Fibroblast of lung (primary cell): ENCODE measurements around the gene COLEC12.

Experiments used
- CTCF ChIP-seq, 2 donors: IDR thresholded peaks in 1 of 2; conservative IDR thresholded peaks in 1 of 2; 1 replicate in 1 of 2; 2 replicates in 1 of 2; pipeline ENCODE4 v1.5.1; 2011 to 2012; ENCODE audit warnings: low read length in 2 of 2, control low read depth in 1 of 2, inconsistent platforms in 1 of 2, low read depth in 1 of 2, mild to moderate bottlenecking in 1 of 2
- EZH2 ChIP-seq: IDR thresholded peaks from 2 replicates; pipeline ENCODE4 v1.5.1; 2012; ENCODE audit warnings: low read length, control low read depth, mild to moderate bottlenecking; ENCODE audit errors: missing control alignments

GRCh38 chr18:386994-387393 lies 113.5 kb downstream of the COLEC12 start:
- TF ChIP-seq CTCF (conservative IDR thresholded peaks at IDR 0.05 in 1 of 2, IDR thresholded peaks at IDR 0.05 in 1 of 2; ENCODE audit: low read depth in 1 of 2, low read length in 2 of 2) (no peak), EZH2 (no peak)
